A549 (cell line): ENCODE data around the gene ILK.

Experiments used
- CTCF ChIP-seq: fragments of >200 bp; sonication (Bioruptor Twin); formaldehyde crosslinking; IDR thresholded peaks from 3 replicates; pipeline ENCODE4 v1.5.1; 2016
- TF ChIP-seq, protein P1 (sequence below): fragments of 250-450 bp; sonication (Bioruptor Pico); IDR thresholded peaks from 2 replicates; pipeline ENCODE4 v1.5.0; 2021; ENCODE audit warnings: mild to moderate bottlenecking, moderate library complexity, borderline replicate concordance

GRCh38 chr11:6646918-6647679 is 43.5 kb downstream of the ILK start:
- TF ChIP-seq, protein P1, sequence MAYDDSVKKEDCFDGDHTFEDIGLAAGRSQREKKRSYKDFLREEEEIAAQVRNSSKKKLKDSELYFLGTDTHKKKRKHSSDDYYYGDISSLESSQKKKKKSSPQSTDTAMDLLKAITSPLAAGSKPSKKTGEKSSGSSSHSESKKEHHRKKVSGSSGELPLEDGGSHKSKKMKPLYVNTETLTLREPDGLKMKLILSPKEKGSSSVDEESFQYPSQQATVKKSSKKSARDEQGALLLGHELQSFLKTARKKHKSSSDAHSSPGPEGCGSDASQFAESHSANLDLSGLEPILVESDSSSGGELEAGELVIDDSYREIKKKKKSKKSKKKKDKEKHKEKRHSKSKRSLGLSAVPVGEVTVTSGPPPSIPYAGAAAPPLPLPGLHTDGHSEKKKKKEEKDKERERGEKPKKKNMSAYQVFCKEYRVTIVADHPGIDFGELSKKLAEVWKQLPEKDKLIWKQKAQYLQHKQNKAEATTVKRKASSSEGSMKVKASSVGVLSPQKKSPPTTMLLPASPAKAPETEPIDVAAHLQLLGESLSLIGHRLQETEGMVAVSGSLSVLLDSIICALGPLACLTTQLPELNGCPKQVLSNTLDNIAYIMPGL (CRISPR knock-in tag) = no peak
- no peak for TF ChIP-seq CTCF
